Stimulated activated naive CD4-positive, alpha-beta T cell (primary cell): ENCODE results near the gene TDP2.
"Not testable (repeated sequence)": the region's sequence is repeated elsewhere in the genome, so short reads cannot be mapped to it uniquely, and the experiment has no call there.

Experiments
- DNase-seq, 6 experiments: peaks; one replicate each; lab custom pipeline; 2025; lab: John Stamatoyannopoulos, UW

TDP2 gene

DNA sequence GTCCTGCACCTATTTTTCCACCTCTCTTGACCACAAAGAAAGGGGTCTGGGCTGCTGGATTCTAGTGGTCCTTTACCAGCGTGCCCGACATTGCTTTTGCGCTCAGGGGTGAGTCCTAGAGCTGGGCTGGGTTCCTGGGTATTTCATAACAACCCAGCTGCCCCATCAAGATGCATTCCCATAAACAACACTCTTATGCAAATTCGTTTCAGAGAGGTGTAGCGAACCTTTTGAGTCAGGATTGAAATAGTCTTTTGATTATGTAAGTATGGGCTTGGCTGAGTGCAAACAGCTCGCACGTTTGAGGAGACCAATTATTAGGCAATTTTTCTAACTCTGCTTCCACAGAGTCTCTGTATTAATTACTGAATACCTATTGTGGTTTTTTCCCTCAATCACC lies 13.9 kb upstream of the TDP2 start:
- DNase-seq: no peak

GRCh38 chr6:24678792-24679352 lies 12.2 kb upstream of the TDP2 start:
- not testable (repeated sequence) for DNase-seq

GRCh38 chr6:24673625-24674024 lies 6.9 kb upstream of the TDP2 start:
- DNase-seq: no peak

- no peak for DNase-seq
Observed at GRCh38 chr6:24672620-24673182, 6.0 kb upstream of the TDP2 start.

- DNase-seq: not testable (repeated sequence)
Observed at GRCh38 chr6:24671077-24671476, 4.4 kb upstream of the TDP2 start.

- not testable (repeated sequence) for DNase-seq
Observed at GRCh38 chr6:24670492-24670891, 3.8 kb upstream of the TDP2 start.

DNA sequence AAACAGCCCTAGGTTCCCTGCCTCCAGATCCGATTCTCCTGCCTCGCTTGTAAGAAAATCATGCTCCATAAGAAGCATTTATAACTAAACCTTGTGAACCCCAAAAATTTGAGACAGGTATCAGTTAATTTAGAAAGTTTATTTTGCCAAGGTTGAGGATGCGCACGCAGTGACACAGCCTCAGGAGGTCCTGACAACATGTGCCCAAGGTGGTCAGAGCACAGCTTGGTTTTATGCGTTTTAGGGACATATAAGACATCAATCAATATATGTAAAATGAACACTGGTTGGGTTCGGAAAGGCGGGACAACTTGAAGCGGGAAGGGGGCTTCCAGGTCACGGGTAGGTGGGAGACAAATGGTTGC lies 2.3 kb upstream of the TDP2 start:
- no peak for DNase-seq

GRCh38 chr6:24668066-24668996 lies 1.6 kb upstream of the TDP2 start:
- DNase-seq: not testable (repeated sequence)

DNA sequence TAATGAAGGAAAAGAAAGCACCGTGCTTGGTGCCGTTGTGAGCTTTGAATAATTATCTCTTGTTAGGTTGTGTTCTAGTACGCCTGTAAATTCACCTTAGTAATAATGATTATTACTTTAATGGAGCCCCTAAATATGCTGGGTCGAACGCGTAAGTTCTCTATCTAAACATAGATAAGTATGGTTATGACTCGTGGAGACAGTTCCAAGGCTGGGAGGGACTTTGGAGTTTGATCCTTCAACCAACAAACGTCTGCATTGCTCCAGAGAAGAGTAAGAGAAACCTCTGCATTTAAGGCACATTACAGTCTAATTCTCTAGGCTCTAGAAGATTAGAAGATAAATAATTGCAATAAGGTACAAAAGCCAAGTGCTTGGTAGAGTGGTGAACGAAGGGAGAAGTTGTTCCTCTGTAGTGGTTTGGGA lies 692 bp upstream of the TDP2 start:
- peak in 1 of 6 experiments; percentile 28 for DNase-seq

DNA sequence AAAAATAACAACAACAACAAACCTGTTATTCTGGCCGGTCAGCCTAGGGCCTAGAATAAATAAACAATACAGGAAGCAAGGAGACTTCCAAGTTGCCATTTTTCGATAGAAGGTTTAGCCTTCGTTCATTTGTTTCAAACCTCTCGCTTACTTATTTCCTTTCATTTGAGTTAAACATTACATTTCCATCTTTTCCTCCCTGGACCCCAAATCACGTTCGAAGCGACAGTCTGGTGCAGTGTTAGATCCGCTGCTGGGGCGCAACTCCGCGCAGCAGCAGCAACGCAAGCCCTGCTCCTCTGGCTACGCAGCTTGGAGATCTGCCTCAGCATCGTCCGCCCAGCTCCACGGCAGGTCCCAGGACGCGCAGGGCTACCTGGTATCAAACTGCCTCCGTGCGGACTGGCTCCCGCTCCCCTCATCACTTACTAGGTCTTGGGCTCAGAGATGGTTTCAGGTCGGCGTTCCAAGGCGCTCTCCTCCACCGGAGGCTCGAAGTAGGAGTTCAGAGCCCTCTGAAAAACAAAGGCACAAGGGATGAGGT lies 530 bp downstream of the TDP2 start:
- DNase-seq: peak in 1 of 6 experiments; percentile 45

DNA sequence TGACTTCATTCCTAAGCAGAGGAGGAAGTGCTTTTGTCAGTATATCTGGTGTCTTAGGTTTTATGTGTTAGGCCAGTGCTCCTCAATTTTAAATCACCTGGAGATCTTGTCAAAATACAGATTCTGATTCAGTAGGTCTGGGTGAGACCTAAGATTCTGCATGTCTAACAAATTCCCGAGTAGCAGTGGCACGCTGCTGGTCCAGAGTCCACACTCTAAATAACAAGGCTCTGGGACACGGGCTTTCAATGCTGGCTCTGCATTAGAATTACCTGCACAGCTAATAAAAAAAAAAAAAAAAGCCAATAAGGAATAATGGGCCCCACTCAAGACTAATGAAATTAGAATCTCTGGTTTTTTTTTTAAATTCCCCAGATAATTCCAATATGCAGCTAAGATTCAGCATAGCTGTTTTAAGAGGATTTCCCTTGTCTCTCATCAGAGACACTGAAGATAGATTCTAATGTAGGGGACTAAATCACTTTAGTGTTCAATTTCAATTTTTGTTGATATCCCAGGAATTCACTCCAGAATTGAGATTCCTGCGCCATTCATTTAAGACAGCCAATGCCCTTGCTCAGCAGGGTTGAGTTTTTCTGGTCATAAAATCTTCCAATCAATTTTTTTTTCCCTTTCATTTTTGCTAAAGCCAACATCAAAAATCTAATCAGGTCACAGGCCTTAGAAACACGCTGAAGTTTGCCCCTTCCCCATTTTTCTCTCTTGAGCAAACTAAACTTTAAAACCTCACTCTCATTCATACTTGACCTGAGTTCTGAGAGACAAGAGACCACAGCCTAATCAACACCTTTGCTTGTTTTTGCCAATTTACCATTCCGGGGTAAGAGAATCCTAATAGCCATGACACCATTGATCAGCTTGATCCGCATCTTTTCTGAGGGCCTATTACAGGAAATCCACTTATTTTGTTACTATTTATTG lies 2.4 kb downstream of the TDP2 start:
- no peak for DNase-seq

GRCh38 chr6:24663189-24663588 lies 3.5 kb downstream of the TDP2 start:
- DNase-seq: no peak

- DNase-seq: no peak
Observed at GRCh38 chr6:24662236-24662635, 4.5 kb downstream of the TDP2 start.

- not testable (repeated sequence) for DNase-seq
Observed at GRCh38 chr6:24661759-24662158, 4.9 kb downstream of the TDP2 start.

GRCh38 chr6:24660105-24660504 lies 6.6 kb downstream of the TDP2 start:
- DNase-seq: no peak

- DNase-seq: no peak
Observed at GRCh38 chr6:24659561-24659960, 7.1 kb downstream of the TDP2 start.

DNA sequence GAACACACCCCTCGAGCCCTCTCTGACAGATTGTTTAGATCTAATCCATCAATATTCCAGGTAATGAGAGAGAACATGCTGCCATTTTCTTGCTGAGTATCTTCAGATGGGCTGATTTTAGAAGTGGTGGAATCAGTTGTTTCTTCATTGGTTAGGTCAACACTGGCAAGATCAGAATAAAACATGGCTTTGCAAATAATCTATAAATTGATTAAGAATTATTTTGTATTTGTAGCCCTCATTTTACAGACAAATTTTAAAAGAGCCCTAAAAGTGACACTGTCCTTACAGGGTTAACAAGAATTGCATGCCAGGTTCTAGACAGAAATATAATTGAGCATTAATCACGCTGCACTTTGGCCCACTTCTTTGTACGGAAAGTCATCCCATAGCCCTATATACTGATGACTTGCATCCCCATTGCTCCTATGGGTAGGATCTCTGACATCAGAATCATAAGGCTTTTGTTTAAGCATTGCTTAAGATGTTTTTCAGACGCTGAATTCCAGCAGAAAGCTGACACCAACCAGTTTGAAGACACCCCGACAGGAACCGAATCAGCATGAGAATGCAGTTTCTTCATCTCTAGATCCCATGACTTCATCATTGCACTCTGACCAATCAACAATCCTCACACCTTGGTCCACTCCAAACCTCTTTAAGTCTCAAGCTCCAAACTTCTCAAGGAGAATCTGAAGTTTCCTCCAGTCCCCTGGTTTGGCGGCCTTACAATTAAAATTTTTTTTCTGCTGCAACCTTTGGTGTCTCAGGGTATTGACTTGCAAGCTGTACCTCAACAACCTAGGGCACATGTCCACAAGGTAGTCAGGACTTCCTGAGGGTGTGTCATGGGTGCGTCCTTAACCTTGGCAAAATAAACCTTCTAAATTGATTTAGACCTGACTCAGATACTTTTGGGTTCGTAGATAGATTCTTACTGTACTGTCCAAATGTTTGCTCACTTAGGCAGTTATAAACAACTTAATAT lies 7.8 kb downstream of the TDP2 start:
- no peak for DNase-seq

GRCh38 chr6:24655215-24655614 lies 11.5 kb downstream of the TDP2 start:
- DNase-seq: no peak

DNA sequence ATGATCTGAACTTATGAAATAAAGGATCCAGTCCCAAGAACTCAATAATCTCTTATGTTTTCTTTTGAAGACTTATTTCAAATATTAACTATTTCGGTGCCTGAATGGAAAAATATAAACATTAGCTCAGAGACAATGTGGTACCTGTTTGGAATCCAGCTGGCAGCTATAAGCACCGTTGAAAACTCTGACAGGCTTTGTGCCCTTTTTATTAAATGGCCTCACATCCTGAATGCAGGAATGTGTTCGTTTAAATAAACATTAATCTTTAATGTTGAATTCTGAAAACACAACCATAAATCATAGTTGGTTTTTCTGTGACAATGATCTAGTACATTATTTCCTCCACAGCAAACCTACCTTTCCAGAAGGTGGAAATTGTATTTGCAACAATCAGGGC lies 16.3 kb downstream of the TDP2 start:
- no peak for DNase-seq

GRCh38 chr6:24649691-24650090 lies 17.0 kb downstream of the TDP2 start:
- DNase-seq: no peak

DNA sequence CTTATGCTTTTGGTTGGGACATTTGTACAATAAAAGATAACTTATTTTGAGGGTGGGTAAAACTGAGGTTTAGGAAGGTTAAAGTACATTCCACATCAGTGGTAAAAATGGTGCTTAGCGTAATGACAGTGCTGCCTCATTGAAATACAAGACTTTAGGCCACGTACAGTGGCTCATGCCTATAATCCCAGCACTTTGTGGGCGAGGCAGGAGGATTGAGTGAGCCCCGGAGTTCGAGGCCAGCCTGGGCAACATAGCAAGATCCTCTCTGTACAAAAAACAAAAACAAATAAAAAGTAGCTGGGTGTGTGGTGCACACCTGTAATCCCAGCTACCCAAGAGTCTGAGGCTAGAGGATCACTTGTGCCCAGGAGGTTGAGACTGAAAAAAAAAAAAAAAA lies 18.4 kb downstream of the TDP2 start:
- no peak for DNase-seq
